GM12892 (cell line): ENCODE data around the gene SARNP.

Experiments used
- POLR2A ChIP-seq: IDR thresholded peaks from 2 replicates; pipeline ENCODE4 v1.6.1; 2011; ENCODE audit warnings: low read depth, low read length, control low read depth
- POLR2AphosphoS5 ChIP-seq: IDR thresholded peaks from 2 replicates; pipeline ENCODE4 v1.6.1; 2011; ENCODE audit warnings: low read depth, low read length, control low read depth
- TAF1 ChIP-seq: IDR thresholded peaks from 2 replicates; pipeline ENCODE4 v1.6.1; 2011; ENCODE audit warnings: low read depth, mild to moderate bottlenecking, control low read depth, low read length, borderline replicate concordance

DNA sequence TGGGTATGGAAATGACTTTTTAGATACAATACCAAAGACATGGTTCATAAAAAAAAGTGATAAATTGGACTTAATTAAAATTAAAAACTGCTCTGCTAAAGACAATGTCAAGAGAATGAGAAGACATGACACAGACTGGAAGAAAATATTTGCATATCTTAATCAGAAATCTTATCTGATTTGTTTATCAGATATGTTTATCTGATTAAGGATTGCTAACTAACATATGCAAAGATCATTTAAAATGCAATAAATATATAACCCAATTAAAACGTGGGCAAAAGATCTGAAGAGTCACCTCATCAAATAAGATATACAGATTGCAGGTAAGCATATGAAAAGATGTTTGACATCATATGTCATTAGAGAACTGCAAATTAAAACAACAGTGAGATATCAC is 35.2 kb upstream of the SARNP start:
- TF ChIP-seq POLR2A = no peak
- TF ChIP-seq TAF1 = no peak
- no peak for TF ChIP-seq POLR2AphosphoS5
